AG08395 (cell line): ENCODE data around the gene NRG3.

Experiments
- DNase-seq: peaks from one replicate; pipeline ENCODE4 v3.0.0; 2012; ENCODE audit warnings: mixed read lengths, low spot score

Gene NRG3

DNA sequence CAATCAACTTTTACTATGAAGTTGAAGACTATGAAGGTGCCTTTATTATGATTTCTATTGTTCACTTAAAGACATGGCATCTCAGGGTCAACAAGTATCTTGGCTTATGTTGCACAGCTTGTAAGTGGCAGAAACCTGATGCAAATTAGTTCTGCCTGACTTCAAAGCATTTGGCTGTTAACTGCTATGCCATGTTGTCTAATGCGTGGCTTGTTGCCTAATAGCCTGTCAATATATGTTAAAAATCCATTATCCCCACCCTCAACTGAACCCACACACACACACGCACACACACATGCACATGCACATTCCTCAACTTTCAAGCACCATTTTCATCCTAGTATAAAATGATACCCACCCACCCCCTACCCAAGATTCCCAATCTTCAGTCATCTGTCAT lies 217.1 kb downstream of the NRG3 start:
- no peak for DNase-seq

DNA sequence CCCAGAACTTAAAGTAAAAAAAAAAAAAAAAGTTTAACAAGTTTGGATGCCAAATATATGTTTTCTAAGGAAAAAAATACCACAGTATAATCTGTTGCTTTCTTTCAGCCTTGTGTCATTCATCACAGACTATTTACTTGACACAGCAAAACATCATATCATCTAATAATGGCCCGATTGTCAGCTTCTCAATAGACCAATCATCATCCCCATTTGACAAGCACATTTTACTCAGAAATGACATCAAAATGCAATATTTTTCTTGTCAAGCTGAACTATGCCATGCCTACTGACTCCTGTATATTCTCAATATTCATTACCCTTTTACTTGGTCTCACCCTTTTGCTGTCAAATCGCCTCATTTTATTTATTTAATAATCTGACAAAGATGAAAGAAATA lies 249.7 kb downstream of the NRG3 start:
- no peak for DNase-seq

DNA sequence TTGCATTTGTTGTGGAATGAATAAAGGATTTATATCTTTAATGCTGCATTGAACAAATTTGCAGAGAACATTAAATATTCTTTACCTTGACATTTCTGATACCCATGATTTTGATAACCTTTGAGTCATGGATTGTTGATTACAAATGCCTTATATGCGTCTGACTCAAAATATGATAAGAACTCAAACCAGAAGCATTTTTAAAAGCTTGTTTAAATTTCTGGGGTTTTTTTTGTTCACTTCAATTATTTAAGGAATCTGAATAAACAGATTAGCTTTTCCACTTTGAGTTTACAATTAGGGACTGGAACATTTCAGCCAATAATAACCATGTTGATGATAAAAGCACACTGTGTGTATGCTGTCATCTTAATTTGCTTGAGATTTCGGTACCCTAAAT lies 253.5 kb downstream of the NRG3 start:
- DNase-seq: no peak

DNA sequence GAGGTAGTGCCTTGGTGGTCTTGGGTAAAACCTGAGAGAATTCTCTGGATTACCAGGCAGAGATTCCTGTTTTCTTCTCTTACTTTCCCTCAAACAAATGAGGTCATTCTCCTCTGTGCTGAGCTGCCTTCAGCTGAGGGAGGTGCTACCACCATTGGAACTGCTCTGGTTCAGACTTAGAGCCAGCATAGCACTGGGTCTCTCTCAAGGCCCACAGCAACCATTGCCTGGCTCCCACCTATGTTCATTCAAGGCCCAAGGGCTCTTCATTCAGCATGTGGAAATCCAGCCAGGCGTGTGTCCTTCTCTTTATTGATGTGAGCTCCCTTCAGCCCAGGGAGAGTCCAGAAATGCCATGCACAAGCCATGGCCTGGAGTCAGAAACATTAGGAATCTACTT lies 261.1 kb downstream of the NRG3 start:
- no peak for DNase-seq

DNA sequence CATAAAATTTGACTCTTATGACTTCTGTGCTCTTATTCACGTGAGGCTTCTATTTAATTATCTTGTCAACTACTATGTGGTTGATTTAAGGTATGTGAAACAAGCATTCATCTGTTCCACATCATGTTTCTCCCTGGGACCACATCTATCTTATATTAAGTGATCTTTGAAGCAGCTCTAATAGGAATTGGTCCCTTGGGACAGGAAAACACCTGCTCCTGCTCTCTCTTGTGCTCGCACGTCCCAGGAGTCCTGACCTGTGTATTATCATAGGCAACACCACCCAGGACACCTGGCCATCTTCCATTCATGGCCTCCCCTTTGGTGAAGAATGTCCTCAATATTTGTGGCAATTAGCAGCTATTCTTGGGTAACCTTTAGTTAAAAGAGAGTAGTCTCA lies 269.2 kb downstream of the NRG3 start:
- no peak for DNase-seq

DNA sequence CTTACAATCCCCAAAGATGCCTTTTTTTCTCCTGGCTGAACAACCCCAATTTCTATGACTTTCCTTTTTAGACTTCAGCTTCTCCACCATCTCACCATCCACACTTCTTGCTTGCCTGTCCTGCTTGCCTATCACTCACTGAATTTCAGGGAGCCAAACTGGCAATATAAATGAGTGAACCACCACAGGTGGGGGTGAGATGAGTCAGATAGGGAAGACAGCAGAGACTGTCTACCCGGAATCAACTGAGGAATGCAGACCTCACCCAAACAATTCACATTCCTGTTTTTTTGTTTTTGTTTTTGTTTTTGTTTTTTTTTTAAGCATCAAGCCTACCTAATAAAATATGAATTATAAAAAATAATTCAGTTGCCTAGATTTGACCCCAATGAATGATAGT lies 273.8 kb downstream of the NRG3 start:
- no peak for DNase-seq

DNA sequence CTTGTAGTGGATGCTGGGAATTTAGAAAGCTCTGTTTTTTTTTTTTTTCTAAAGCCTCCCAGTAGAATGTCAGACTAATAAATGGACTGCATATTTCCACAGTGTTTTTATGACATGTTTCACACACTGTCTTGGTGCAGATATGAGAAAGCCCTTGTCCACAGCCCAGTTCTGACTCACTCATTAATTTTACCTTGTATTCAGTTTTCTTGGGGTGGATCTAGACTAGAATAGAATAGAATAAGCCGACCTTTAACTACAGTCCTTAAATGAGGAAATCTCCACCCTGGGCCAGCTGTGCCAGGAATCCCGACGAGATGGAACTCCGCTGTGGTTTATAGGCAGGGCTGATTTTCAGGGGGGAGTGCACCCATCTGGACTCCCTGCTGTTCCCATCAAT lies 274.7 kb downstream of the NRG3 start:
- no peak for DNase-seq

DNA sequence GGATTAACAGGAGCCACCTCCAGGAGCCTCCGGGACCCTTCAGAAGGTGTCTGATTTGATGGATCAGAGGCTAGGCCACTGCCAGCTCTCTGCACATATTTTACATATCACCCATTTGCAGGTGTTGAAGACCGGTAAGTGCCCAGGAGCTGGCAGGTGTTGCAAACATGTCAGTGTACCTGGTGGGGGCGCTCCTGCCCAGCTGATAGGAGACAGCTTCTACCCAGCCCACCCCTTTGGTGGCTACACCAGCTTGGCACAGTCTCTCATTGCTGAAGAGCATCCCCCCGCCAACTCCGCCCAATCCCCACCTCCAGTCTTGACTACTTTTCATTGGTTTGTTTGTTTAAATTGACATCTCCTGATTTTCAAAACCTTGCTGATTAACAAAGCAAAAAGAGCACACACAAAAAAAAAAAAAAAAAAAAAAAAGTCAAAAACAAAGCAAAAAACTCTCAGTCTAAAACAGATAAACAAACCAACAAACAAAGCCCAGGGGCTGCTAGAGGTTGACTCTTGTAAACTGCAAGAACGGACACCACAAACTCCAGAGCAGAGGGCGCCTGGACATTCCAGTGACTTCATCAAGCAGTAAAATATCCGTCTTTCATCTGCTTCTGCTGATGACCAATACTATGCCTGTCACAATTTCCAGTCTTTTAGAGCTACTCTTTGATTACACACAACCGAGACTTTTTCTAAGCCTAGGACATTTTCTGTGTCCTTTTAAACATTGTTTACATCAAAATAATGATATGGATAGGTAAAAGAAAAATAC lies 275.3 kb downstream of the NRG3 start:
- DNase-seq: no peak

DNA sequence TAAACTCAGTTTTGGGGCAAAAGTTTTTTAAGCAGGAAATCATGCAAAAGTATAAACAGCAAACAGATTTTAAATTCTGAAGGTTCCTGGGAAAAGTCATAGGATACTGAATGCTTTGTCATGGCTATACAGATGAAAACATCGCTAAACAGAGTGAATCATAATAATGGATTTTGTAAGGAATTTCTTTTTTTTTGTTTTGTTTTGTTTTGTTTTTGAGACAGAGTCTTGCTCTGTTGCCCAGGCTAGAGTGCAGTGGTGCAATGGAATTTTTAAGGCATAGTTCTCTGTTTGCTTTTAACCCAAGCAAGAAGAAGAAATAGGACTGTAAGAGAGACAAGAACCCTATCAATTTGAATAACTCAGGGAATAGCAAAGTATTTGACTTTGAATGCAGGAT lies 285.3 kb downstream of the NRG3 start:
- no peak for DNase-seq

DNA sequence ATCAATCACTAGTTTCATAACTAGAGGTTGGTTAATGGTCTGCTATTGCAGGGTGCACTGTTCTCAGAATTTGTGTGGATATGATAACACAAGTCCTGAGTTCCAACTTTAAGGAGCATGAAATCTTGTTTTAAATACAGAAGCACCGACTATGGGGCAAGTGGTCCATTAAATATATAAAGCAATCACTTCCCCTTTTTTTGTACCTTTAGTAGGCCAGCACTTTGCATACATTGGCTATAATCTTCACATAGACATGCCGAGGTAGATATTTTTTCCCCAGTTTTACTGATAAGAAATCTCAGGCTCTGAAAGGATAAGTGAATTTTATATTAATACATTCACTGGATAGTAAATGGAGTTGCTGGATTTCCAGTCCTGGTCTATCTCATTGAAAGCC lies 286.3 kb downstream of the NRG3 start:
- DNase-seq: no peak

DNA sequence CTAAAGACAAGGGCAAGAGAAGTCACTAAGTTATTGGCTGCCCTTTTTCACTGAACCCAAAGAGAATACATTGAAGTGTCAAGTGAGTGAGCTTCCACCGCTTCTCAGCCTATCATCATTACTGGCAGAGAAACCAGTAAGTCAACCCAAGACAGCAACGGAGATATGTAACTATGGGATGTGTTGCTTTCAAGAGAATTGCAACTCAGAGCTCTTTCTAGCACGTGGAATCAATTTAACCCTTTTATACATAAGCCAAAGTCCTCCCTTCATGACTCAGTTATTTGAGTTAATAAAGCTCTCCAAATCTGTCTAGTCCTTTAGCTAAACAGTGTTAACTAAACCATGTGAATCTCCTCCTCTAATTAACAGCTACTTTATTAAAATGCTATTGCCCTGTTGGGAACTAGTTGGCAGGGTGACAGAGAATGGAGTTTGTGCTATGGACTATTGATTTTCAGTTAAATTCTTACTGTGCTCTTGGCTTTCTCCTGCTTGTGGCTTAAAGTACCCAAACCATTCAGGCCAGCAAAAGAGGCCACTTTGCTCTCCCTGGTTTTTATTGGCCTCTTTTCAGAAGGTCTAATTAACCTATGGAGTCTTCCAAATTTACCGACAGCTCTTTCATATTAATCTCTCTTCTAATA lies 287.7 kb downstream of the NRG3 start:
- no peak for DNase-seq

DNA sequence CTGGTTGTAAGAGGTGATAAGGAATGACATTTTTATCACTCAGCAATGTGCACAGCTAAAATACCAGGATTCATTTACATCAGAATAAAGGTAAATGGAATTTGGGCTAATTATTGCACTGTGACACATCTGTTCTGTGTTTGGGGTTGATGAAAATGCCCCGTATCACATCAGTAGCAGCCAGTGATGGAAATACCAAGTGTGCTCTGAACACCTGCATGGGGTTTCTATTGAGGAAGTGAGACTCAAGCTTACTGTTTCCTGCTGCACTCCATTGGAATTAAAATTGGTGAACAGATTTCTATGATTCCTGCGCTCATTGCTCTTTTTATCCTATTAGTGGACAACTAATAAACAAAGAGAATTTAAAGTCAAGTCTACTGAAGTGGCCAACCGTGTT lies 296.9 kb downstream of the NRG3 start:
- no peak for DNase-seq

DNA sequence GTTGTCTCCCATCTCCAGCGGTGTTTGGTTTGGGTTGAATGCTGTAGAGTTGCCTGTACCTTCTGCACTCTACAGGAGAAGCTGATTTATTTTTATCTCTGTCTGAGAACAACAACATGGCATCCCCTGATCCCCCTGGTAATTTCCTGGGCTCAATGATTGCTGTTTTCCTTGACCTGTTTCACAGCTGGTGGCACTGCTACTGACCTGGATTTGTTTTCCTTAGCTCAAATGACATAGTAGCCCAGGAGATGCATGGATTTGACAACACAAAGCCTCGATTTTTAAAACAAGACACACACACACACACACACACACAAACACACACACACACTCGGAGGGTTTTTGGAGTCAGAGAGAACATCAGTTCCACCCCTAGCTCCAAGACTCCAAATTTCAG lies 301.6 kb downstream of the NRG3 start:
- no peak for DNase-seq

DNA sequence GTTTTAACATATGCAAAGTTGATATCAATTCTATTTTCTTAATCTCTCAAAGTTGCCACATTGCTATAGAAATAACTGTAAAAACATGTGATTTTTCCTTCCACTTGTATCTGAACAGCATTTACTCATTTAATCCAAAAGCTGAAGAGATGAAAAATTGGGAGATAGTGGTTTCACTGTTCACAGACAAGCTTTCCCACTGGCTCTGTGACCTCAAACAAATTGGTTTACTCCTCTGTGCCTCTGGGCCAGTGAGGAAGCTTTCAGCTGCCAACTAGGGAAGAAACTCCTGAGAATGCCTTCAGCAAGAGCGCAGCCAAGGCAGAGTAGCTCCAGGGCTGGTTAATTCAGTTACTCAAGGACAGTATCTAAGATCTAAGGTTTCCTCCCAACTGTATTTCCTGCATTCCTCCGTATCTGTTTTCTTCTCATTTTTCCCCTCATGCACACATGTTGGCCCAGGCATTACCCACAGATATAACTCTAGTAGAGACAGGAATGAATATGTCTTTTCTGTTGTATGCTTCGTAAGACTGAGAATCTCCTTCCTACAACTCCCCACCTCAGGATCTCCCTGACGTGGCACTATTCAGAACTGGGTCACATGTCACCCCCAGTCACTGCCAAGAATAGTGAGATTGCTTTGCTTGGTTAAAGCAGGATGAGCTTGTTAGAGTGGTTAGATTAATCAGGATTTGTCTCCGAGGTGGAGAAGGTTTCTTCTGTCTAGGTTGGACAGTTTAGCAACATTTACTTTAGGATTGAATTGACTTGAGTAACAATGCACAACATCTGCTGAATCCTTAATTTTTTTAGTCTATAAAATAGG lies 315.7 kb downstream of the NRG3 start:
- no peak for DNase-seq

DNA sequence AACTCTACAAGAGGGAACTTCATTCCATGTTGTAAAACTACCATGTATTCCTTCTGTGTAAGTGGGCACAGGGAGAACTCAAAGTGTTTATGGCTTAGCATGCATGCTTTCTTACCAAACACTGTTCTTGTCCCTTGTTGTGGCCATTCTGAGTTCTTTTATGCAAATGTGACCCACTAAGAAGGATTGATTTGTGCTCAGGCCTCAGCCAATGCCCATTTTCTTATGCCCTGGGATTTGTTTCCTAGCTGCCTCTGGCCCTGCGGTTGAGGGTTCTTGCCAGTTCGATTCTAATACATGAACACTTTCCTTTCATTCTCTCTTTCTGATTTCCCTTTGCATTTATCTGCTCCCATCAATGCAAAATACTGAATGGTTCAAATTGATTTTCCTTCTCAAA lies 316.7 kb downstream of the NRG3 start:
- no peak for DNase-seq

DNA sequence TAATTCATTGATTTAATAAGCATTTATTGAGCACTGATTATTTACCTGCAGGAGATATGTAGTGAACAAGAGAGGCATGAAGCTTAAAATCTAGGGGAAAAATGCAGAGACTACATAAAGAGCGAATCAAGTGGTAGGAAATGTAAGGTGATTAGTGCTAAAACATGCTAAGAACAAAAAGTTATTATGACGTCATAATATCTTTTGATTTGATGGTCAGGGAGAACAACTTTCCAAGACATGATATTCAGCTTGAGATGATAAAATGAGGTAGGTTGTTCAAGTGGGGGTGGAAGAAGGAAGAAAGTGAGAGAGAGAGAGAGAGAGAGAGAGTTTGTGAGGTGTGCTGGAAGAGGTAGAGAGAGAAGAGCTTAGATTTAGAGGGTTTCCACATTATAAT lies 317.7 kb downstream of the NRG3 start:
- no peak for DNase-seq

DNA sequence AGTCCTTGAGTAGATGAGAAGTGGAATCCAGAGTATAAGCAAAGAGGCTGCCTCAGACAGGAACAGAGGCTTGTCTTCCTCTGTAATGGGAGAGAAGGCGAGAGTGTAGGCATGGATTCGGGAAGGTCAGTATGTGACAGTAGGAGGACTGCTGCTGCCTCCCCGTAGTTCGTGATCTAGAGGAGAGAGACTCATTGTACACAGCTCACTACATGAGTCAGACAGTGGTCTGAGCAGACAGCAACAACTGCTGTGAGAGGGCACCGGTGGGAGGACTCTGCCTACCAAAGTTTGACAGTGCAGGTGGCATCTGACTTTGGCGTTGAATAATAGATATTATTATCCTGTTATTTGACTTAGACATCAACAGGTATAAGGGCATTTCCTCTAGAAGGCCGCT lies 319.4 kb downstream of the NRG3 start:
- DNase-seq: no peak

DNA sequence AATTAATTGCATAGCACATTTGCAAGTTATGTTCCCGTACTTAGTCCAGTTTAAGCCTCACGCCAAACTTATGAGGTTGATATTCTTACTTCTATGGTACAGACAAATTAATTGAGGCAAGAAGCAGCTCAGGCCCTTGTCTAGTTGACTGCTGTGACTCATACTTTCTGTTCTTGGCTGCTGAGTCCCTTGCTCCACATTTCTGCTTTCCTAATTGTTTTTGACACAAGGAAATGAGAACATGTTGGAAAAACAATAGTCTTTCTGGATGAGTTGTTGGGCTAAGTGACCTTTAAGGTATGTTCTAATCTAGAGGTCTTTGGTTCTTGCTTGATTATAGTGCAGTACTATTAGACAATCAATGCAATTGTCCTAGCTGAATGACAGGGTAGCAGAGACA lies 331.8 kb downstream of the NRG3 start:
- DNase-seq: no peak

DNA sequence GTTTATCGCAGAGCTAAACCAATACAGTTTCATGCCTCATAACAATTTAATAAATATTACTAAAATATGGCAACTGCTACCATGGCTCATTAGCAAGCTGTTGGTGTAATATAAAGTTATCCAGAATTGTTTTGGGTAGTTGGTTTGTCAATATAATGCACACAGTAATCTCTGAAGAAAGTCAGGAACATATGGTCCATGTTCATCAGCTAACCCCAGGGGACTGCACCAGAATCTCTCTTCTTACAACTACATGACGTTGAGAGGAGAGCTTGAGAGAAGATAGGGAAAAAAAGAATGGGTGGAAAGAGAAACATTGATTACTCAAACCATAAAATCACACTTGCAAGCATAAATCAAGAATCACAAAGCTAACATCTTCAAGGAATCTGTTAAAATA lies 333.7 kb downstream of the NRG3 start:
- DNase-seq: no peak

DNA sequence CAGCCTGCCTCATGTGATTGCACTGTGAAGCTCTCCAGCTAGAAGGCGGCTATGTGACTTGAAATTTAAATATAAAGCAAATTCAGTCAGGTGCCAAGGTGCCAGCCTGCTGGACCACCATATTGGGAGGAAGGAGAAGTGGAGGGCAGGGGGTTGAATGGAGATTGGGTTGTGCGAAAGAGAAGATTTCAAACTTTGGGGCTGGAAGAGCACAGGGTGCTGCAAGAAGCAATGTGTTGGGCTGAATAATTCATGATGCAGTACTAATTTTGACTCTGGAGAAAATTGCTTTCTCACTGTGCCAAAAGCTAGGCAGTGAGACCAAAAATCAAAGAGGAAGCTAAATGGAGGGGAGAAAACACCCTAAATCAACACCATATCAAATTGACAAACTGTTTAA lies 335.3 kb downstream of the NRG3 start:
- no peak for DNase-seq

DNA sequence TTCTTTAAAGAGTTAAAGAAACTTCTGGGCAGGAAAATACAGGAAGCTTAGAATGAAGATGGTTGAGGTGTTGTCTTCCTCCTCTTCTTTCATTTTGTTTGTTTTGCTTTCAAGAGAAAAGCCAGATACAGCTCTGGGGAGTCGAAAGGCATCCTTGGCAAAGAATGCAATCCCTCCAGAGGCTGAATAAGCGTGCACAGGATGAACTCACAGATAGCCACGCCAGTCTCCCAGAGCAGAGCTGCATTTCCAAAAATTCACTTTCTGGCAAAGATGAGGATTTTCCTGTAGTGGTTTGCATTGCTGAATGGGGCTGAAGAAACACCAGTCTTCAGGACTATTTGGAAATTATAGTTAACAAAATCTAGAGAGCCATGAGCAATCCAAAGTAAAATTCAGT lies 336.4 kb downstream of the NRG3 start:
- no peak for DNase-seq

DNA sequence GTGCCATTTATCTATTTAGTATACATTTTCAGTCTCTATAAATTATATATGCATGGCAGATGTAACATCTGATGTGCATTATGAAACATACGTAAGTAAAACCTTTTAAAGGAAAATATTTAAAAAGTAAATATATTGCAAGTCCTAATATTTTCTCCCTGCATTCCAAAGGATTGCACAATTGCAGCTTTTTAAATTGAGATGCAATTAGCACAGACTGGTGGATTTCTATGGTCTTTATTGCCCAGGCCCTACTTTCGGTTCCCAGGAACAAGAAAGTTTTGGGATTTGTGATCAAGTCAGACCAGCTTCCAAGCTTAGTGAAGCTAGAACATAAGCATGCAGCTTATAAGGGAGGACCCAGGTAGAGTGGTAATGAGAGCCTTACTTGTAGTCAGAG lies 337.8 kb downstream of the NRG3 start:
- no peak for DNase-seq

DNA sequence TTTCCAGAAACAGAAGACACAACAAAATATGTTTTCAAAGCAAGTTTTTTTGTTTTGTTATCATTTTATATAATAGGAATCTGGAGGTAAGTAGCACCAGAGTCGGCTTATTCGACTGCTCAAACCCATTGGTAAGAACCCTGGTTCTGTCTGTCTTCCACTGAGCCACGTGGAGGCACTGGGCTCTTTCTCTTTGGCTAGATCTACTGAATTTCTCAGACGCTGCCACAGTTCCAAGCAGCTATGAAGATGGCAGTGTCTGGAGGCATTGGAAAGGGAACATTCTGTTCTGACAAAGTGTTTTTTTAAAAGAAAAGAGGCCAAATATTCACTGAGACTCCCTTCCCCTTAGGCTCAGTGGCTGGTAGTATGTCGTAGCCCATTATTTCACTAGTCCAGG lies 338.8 kb downstream of the NRG3 start:
- no peak for DNase-seq
